ENCODE results near the gene COL18A1.

Gene COL18A1

GRCh38 chr21:45457161-45457831 lies 52.3 kb downstream of the COL18A1 start:
- DNase-seq = no peak

GRCh38 chr21:45457832-45458172 lies 52.8 kb downstream of the COL18A1 start:
- DNase-seq = no peak

- no peak for DNase-seq
Measured at GRCh38 chr21:45458281-45459170, 53.6 kb downstream of the COL18A1 start.

GRCh38 chr21:45459171-45460010 lies 54.4 kb downstream of the COL18A1 start:
- no peak for DNase-seq

- no peak for DNase-seq
Measured at GRCh38 chr21:45460011-45460565, 55.1 kb downstream of the COL18A1 start.

- no peak for DNase-seq
Measured at GRCh38 chr21:45460611-45461368, 55.8 kb downstream of the COL18A1 start.

GRCh38 chr21:45461369-45461750 lies 56.4 kb downstream of the COL18A1 start:
- DNase-seq = no peak

- DNase-seq = no peak
Measured at GRCh38 chr21:45461806-45462341, 56.9 kb downstream of the COL18A1 start.

- DNase-seq = no peak
Measured at GRCh38 chr21:45463871-45464270, 58.9 kb downstream of the COL18A1 start.

- no peak for DNase-seq
Measured at GRCh38 chr21:45464309-45464708, 59.3 kb downstream of the COL18A1 start.

GRCh38 chr21:45465105-45465504 lies 60.1 kb downstream of the COL18A1 start:
- DNase-seq = no peak

- DNase-seq = no peak
Measured at GRCh38 chr21:45465611-45466329, 60.8 kb downstream of the COL18A1 start.

- no peak for DNase-seq
Measured at GRCh38 chr21:45466330-45467220, 61.6 kb downstream of the COL18A1 start.

- no peak for DNase-seq
Measured at GRCh38 chr21:45467221-45467779, 62.3 kb downstream of the COL18A1 start.

GRCh38 chr21:45468051-45468970 lies 63.3 kb downstream of the COL18A1 start:
- no peak for DNase-seq

GRCh38 chr21:45468971-45469272 lies 64.0 kb downstream of the COL18A1 start:
- DNase-seq = no peak

- DNase-seq = no peak
Measured at GRCh38 chr21:45469273-45470086, 64.5 kb downstream of the COL18A1 start.

- no peak for DNase-seq
Measured at GRCh38 chr21:45470087-45470515, 65.1 kb downstream of the COL18A1 start.
